ENCODE results near the gene EFCAB6. TPM values are rescaled to one million over a fixed set of nuclear protein-coding genes. Genes with fewer than 3 reads are reported as not detected.

EFCAB6 gene
- total RNA-seq (2013): 0.08 TPM
- polyA plus RNA-seq: not detected
- polyA minus RNA-seq: under 0.01 TPM in 1 of 2 replicates, not detected in the other
- 0 to 4.3 (median 0.12) reads per million in 11 experiments for total RNA-seq

- peak within 1 kb of the TSS; percentile 77 to 93 (median 86) for H3K27ac Mint-ChIP-seq
- no peaks in the 10 kb centered on the region for H3K36me3 ChIP-seq (replicated peaks in 1 of 2; ENCODE audit: control insufficient read depth in 1 of 2, insufficient read depth in 2 of 2, low read length in 2 of 2)
- peak within 1 kb of the TSS; percentile 77 for H3K9ac ChIP-seq (ENCODE audit: insufficient read depth, low read length, poor library complexity, severe bottlenecking)
- H3K9me3 Mint-ChIP-seq: no peaks in the 10 kb centered on the region
- peaks cover 17% of the 10 kb centered on the region for H3K4me1 Mint-ChIP-seq
- no peaks in the 10 kb centered on the region for H3K9me3 ChIP-seq (replicated peaks in 1 of 2; ENCODE audit: control insufficient read depth in 1 of 2, insufficient read depth in 1 of 2, low read length in 2 of 2)
- no peaks in the 10 kb centered on the region for H3K36me3 Mint-ChIP-seq
- H3K4me1 ChIP-seq (ENCODE audit: control insufficient read depth in 1 of 2, insufficient read depth in 2 of 2, low read length in 2 of 2): peaks cover 16 to 17% of the 10 kb centered on the region in 2 donors
- H3K79me2 ChIP-seq (ENCODE audit: insufficient read depth, low read length): peaks cover 6% of the 10 kb centered on the region
- H3K27ac ChIP-seq (ENCODE audit: low read depth in 1 of 2, low read length in 2 of 2): peak within 1 kb of the TSS; percentile 34 to 88
- H3K27me3 Mint-ChIP-seq (ENCODE audit: low read depth in 3 of 3): peaks cover 0 to 3% (median 0%) of the 10 kb centered on the region in 3 donors
- H4K20me1 ChIP-seq (ENCODE audit: insufficient read depth, low read length): no peaks in the 10 kb centered on the region
- peak within 1 kb of the TSS; percentile 100 for H2AFZ ChIP-seq (ENCODE audit: insufficient read depth, low read depth, low read length, poor library complexity, severe bottlenecking)
- WGBS (ENCODE audit: insufficient coverage): under 1% methylated on average over 49 of the region's 55 CpGs
- H3K4me2 ChIP-seq (replicated peaks; ENCODE audit: extremely low read depth, low read length, poor library complexity, severe bottlenecking): peak within 1 kb of the TSS; percentile 97
- H3K4me3 ChIP-seq (replicated peaks in 1 of 3; ENCODE audit: low read depth in 2 of 3, low read length in 3 of 3): peak within 1 kb of the TSS; percentile 86 to 99 (median 89)
- DNase-seq: peak; percentile 81 to 92 (median 91)
- H3K27me3 ChIP-seq (ENCODE audit: control insufficient read depth in 2 of 2, insufficient read depth in 2 of 2, low read length in 2 of 2): no peaks in the 10 kb centered on the region
- TF ChIP-seq CTCF (IDR thresholded peaks at IDR 0.05): no peak
- H3K4me3 Mint-ChIP-seq: peak within 1 kb of the TSS; percentile 90 to 92
- intact Hi-C loops (cut with micrococcal nuclease): no loop called here
Measured at GRCh38 chr22:43812149-43812842, at the start of gene EFCAB6. EFCAB6 (minus strand) TSS chr22:43812305; CDS start chr22:43782318, 29,987 bp downstream.

GRCh38 chr22:43861529-43861928 is 49.4 kb upstream of the EFCAB6 start:
- DNase-seq: no peak
- no peak overlapping the region for H3K27ac ChIP-seq (ENCODE audit: low read depth in 1 of 2, low read length in 2 of 2)
- peak overlapping the region in 1 of 2 donors; percentile 57 for H3K4me3 Mint-ChIP-seq
- peaks cover 18 to 39% of the 10 kb centered on the region in 2 donors for H3K27me3 ChIP-seq (ENCODE audit: control insufficient read depth in 2 of 2, insufficient read depth in 2 of 2, low read length in 2 of 2)
- H3K9me3 ChIP-seq (replicated peaks in 1 of 2; ENCODE audit: control insufficient read depth in 1 of 2, insufficient read depth in 1 of 2, low read length in 2 of 2): no peaks in the 10 kb centered on the region
- no peak overlapping the region for H3K9ac ChIP-seq (ENCODE audit: insufficient read depth, low read length, poor library complexity, severe bottlenecking)
- no peak overlapping the region for H2AFZ ChIP-seq (ENCODE audit: insufficient read depth, low read depth, low read length, poor library complexity, severe bottlenecking)
- 74% methylated on average over 5 of the region's 9 CpGs for WGBS (ENCODE audit: insufficient coverage)
- H3K36me3 ChIP-seq (replicated peaks in 1 of 2; ENCODE audit: control insufficient read depth in 1 of 2, insufficient read depth in 2 of 2, low read length in 2 of 2): no peaks in the 10 kb centered on the region
- H3K9me3 Mint-ChIP-seq: peaks cover 0 to 20% (median 9%) of the 10 kb centered on the region in 7 donors
- no peaks in the 10 kb centered on the region for H3K4me1 Mint-ChIP-seq
- no peak overlapping the region for H3K4me3 ChIP-seq (replicated peaks in 1 of 3; ENCODE audit: low read depth in 2 of 3, low read length in 3 of 3)
- H3K79me2 ChIP-seq (ENCODE audit: insufficient read depth, low read length): no peaks in the 10 kb centered on the region
- intact Hi-C loops (cut with micrococcal nuclease): no loop called here
- H3K27me3 Mint-ChIP-seq (ENCODE audit: low read depth in 3 of 3): peaks cover 39 to 56% (median 50%) of the 10 kb centered on the region in 3 donors
- TF ChIP-seq CTCF (IDR thresholded peaks at IDR 0.05): no peak
- H4K20me1 ChIP-seq (ENCODE audit: insufficient read depth, low read length): no peaks in the 10 kb centered on the region
- peaks cover 0 to 4% of the 10 kb centered on the region in 2 donors for H3K36me3 Mint-ChIP-seq
- no peak overlapping the region for H3K4me2 ChIP-seq (replicated peaks; ENCODE audit: extremely low read depth, low read length, poor library complexity, severe bottlenecking)
- H3K27ac Mint-ChIP-seq: peak overlapping the region in 1 of 7 donors; percentile 17
- H3K4me1 ChIP-seq (ENCODE audit: control insufficient read depth in 1 of 2, insufficient read depth in 2 of 2, low read length in 2 of 2): no peaks in the 10 kb centered on the region

All from CD14-positive monocyte (primary cell).